Stimulated activated CD8-positive, alpha-beta memory T cell treated with anti-CD3 and anti-CD28 coated beads, Interleukin-15, amount 100 ng/mL, for 48 hours (primary cell): Measurements from ENCODE around the gene OXER1.

Experiments
- DNase-seq, 2 donors: peaks; one replicate each; pipeline ENCODE4 v3.0.0-alpha.2; 2020; ENCODE audit warnings: low read depth in 2 of 2

Gene OXER1

GRCh38 chr2:42764096-42764495 is at the start of gene OXER1:
OXER1 (minus strand) TSS chr2:42764135; CDS start chr2:42764062, 73 bp downstream.
- no peak for DNase-seq

GRCh38 chr2:42812899-42813479 is 49.1 kb upstream of the OXER1 start:
- no peak for DNase-seq

- peak; percentile 20 to 25 for DNase-seq
These were observed 47.3 kb upstream of the OXER1 start for GRCh38 chr2:42810971-42811811.

GRCh38 chr2:42810121-42810970 is 46.4 kb upstream of the OXER1 start:
- peak; percentile 82 to 89 for DNase-seq

GRCh38 chr2:42809819-42810120 is 45.8 kb upstream of the OXER1 start:
- DNase-seq: no peak

GRCh38 chr2:42809131-42809818 is 45.3 kb upstream of the OXER1 start:
- DNase-seq: no peak

GRCh38 chr2:42808301-42808700 is 44.4 kb upstream of the OXER1 start:
- no peak for DNase-seq

GRCh38 chr2:42806786-42807185 is 42.9 kb upstream of the OXER1 start:
- no peak for DNase-seq

- no peak for DNase-seq
These were observed 41.0 kb upstream of the OXER1 start for GRCh38 chr2:42804891-42805290.

- DNase-seq: no peak
These were observed 40.4 kb upstream of the OXER1 start for GRCh38 chr2:42804338-42804737.

GRCh38 chr2:42802150-42802549 is 38.2 kb upstream of the OXER1 start:
- DNase-seq: no peak

- no peak for DNase-seq
These were observed 37.4 kb upstream of the OXER1 start for GRCh38 chr2:42801381-42801780.

GRCh38 chr2:42800981-42801380 is 37.0 kb upstream of the OXER1 start:
- DNase-seq: no peak

- no peak for DNase-seq
These were observed 36.6 kb upstream of the OXER1 start for GRCh38 chr2:42800461-42800962.

GRCh38 chr2:42799881-42800280 is 35.9 kb upstream of the OXER1 start:
- no peak for DNase-seq

- DNase-seq: no peak
These were observed 33.3 kb upstream of the OXER1 start for GRCh38 chr2:42797281-42797680.

- no peak for DNase-seq
These were observed 32.7 kb upstream of the OXER1 start for GRCh38 chr2:42796427-42797248.

- DNase-seq: no peak
These were observed 31.9 kb upstream of the OXER1 start for GRCh38 chr2:42795841-42796301.

- DNase-seq: no peak
These were observed 31.3 kb upstream of the OXER1 start for GRCh38 chr2:42795275-42795674.

GRCh38 chr2:42794271-42795046 is 30.5 kb upstream of the OXER1 start:
- DNase-seq: no peak
